ENCODE results near the gene IFFO2. TPM values are rescaled to one million over a fixed set of nuclear protein-coding genes. Genes with fewer than 3 reads are reported as not detected.
A peak's percentile ranks its signal among the peaks of the same experiment; 100 is the strongest.

The IFFO2 gene
- total and polyA plus RNA-seq, 4 donors, result 3.9 to 34.7 (median 13.5) TPM

DNA sequence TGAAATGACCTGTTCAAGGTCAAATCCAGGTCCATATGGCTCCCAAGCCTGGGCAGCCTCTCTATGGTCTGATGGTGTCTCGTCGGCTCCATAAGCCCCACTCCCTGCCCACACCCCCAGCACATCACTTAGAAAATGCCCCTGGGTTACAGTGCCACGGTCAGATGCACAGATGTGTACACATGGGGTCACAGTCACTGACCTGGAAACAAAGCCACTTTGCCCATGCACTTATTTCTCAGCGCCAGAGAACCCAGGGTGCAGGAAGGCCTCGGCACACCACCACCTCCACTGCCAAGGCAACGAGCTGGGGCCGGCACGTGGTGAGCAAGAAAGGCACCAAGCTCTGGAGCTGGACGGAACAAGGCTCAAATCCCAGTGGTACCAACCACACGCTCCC, 24.7 kb downstream of the IFFO2 start:
- DNase-seq (no peak), ATAC-seq (ENCODE audit: low FRiP score) (no peak)
- no peaks in the 10 kb centered on the region for H3K4me1 ChIP-seq (ENCODE audit: control insufficient read depth in 1 of 2, insufficient read depth in 2 of 2, low read length in 2 of 2)
- H3K27ac ChIP-seq (ENCODE audit: low read depth in 1 of 2, low read length in 2 of 2), result no peak overlapping the region
- no peaks in the 10 kb centered on the region for H3K9me3 ChIP-seq (ENCODE audit: control insufficient read depth, low read length)
- WGBS, 2 donors, result 70 to 85% methylated on average over 10 of the region's 10 CpGs
- H3K27me3 ChIP-seq (ENCODE audit: control insufficient read depth in 1 of 2, insufficient read depth in 2 of 2, low read length in 1 of 2), result no peaks in the 10 kb centered on the region
- H3K4me3 ChIP-seq (ENCODE audit: low read length in 2 of 2), result no peak overlapping the region
- H3K36me3 ChIP-seq (ENCODE audit: control insufficient read depth in 1 of 2, insufficient read depth in 2 of 2, low read length in 1 of 2), result no peaks in the 10 kb centered on the region
- intact Hi-C loops (cut with DNase I), result no loop called here

DNA sequence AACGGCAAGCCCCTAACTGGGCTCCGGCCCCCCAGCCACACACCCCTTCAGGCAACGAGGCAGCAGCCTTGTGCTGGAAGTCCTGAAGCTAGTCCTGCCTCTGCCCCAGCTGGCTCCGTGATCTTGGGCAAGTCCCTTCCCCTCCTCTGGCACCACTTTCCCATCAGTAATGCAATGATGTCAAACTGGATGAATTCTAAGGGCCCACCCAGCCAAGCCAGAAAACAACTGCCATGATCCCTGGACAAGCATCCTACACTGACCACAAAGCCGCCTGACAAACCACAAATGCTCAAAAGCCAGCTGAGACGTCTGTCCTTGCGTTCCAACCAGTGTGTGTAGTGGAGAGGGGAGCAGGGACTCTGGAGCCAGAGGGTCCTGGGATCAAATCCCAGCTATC, 26.8 kb downstream of the IFFO2 start:
- ATAC-seq (ENCODE audit: low FRiP score) (no peak), DNase-seq (no peak)
- no peak overlapping the region for H3K4me3 ChIP-seq (ENCODE audit: low read length in 2 of 2)
- H3K4me1 ChIP-seq (ENCODE audit: control insufficient read depth in 1 of 2, insufficient read depth in 2 of 2, low read length in 2 of 2), result no peaks in the 10 kb centered on the region
- WGBS, 2 donors, result 68 to 75% methylated on average over 7 of the region's 7 CpGs
- H3K27me3 ChIP-seq (ENCODE audit: control insufficient read depth in 1 of 2, insufficient read depth in 2 of 2, low read length in 1 of 2), result no peaks in the 10 kb centered on the region
- peak overlapping the region in 1 of 2 donors; percentile 10 for H3K27ac ChIP-seq (ENCODE audit: low read depth in 1 of 2, low read length in 2 of 2)
- H3K9me3 ChIP-seq (ENCODE audit: control insufficient read depth, low read length), result no peaks in the 10 kb centered on the region
- no peaks in the 10 kb centered on the region for H3K36me3 ChIP-seq (ENCODE audit: control insufficient read depth in 1 of 2, insufficient read depth in 2 of 2, low read length in 1 of 2)
- intact Hi-C loops (cut with DNase I), result no loop called here

DNA sequence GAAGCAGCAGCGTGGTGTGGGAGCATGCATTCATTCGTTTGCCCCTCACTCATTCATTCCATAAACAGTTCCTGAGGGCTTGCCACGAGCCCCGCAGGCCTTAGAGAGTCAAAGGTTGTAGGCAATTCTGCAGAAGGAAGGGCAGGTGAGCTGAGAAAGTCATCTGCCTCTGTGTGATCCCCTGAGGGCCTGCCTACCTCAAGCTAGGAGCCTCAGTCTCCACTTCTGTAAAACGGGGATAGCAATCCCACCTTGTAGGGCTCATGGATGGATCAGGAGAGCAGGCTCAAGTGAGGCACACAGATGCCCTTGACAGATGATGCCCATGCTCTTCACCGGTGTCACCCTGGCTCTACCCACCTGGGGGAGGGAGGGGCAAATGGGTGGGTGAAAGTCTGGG, 27.5 kb downstream of the IFFO2 start:
- ATAC-seq (ENCODE audit: low FRiP score), result no peak
- intact Hi-C loops (cut with DNase I), result no loop called here
- no peak for DNase-seq
- Histone ChIP-seq H3K4me3 (ENCODE audit: low read length in 2 of 2) (no peak overlapping the region), H3K27me3 (ENCODE audit: control insufficient read depth in 1 of 2, insufficient read depth in 2 of 2, low read length in 1 of 2) (no peaks in the 10 kb centered on the region), H3K4me1 (ENCODE audit: control insufficient read depth in 1 of 2, insufficient read depth in 2 of 2, low read length in 2 of 2) (no peaks in the 10 kb centered on the region), H3K36me3 (ENCODE audit: control insufficient read depth in 1 of 2, insufficient read depth in 2 of 2, low read length in 1 of 2) (no peaks in the 10 kb centered on the region), H3K27ac (ENCODE audit: low read depth in 1 of 2, low read length in 2 of 2) (no peak overlapping the region), H3K9me3 (ENCODE audit: control insufficient read depth, low read length) (no peaks in the 10 kb centered on the region)
- 88 to 89% methylated on average over 6 of the region's 6 CpGs for WGBS, 2 donors

DNA sequence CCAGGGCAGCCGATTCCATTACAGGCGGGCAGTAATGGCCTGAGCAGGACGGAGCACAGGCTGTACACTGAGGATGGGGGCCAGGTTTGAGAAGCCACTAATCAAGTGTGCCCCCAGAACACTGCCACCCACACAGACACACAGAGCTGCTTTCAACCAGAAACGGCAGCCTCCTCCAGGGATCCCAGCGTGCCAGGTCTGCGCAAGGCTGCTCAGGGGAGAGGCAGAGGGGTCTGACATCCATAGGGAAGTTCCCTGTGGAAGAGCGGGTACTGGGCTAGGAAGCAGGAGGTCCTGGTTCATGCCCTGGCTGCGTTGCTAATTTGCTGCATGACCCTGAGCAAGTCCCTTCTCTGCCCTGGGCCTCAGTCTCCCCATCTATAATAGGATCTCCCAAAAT, 28.1 kb downstream of the IFFO2 start:
- H3K4me3 ChIP-seq (ENCODE audit: low read length in 2 of 2), result no peak overlapping the region
- DNase-seq (no peak), ATAC-seq (ENCODE audit: low FRiP score) (no peak)
- H3K27ac ChIP-seq (ENCODE audit: low read depth in 1 of 2, low read length in 2 of 2), result peak overlapping the region; percentile 13 to 29
- WGBS, 2 donors, result 66 to 67% methylated on average over 8 of the region's 8 CpGs
- no peaks in the 10 kb centered on the region for H3K27me3 ChIP-seq (ENCODE audit: control insufficient read depth in 1 of 2, insufficient read depth in 2 of 2, low read length in 1 of 2)
- intact Hi-C loops (cut with DNase I), result no loop called here
- no peaks in the 10 kb centered on the region for H3K36me3 ChIP-seq (ENCODE audit: control insufficient read depth in 1 of 2, insufficient read depth in 2 of 2, low read length in 1 of 2)
- H3K4me1 ChIP-seq (ENCODE audit: control insufficient read depth in 1 of 2, insufficient read depth in 2 of 2, low read length in 2 of 2), result no peaks in the 10 kb centered on the region
- no peaks in the 10 kb centered on the region for H3K9me3 ChIP-seq (ENCODE audit: control insufficient read depth, low read length)

DNA sequence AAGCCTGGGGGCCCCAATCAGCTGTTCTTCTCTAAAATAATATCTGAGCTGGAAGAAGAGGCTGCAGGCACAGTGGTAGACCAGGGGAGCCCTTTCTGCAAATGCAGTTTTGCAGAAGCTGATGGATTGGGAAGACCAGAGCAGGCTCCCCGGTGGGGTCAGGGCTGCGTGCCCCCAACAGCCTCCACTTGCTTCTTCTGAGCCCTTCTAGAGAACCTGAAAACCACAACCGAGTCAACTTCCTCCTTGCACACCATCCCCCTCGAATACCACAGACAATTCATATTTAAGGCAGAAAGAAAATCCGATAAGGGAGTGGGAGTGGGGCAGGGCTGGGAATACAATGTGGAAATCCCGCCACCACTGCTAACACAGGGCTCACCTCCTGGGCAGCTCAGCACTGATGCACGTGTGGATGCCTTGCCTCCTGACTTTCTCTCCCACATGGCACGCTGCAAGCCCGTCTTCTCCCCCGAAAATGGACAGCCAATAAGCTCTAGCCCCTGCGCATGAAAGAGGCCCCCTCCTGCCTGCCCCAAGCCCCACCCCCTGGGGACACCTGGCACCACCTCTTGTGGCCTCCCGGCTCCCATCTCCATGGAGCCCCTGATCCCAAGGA, 28.7 kb downstream of the IFFO2 start:
- Histone ChIP-seq H3K4me3 (ENCODE audit: low read length in 2 of 2) (no peak overlapping the region), H3K27me3 (ENCODE audit: control insufficient read depth in 1 of 2, insufficient read depth in 2 of 2, low read length in 1 of 2) (no peaks in the 10 kb centered on the region), H3K27ac (ENCODE audit: low read depth in 1 of 2, low read length in 2 of 2) (peak overlapping the region; percentile 29 to 87), H3K9me3 (ENCODE audit: control insufficient read depth, low read length) (no peaks in the 10 kb centered on the region), H3K36me3 (ENCODE audit: control insufficient read depth in 1 of 2, insufficient read depth in 2 of 2, low read length in 1 of 2) (no peaks in the 10 kb centered on the region), H3K4me1 (ENCODE audit: control insufficient read depth in 1 of 2, insufficient read depth in 2 of 2, low read length in 2 of 2) (no peaks in the 10 kb centered on the region)
- DNase-seq, result no peak
- intact Hi-C loops (cut with DNase I), result loop anchor here in 1 of 2 donors (2.0 kb wide), 1 partner anchor 21 kb away; no protein-coding TSS in a partner anchor
- 56 to 59% methylated on average over 12 of the region's 12 CpGs for WGBS, 2 donors
- no peak for ATAC-seq (ENCODE audit: low FRiP score)

DNA sequence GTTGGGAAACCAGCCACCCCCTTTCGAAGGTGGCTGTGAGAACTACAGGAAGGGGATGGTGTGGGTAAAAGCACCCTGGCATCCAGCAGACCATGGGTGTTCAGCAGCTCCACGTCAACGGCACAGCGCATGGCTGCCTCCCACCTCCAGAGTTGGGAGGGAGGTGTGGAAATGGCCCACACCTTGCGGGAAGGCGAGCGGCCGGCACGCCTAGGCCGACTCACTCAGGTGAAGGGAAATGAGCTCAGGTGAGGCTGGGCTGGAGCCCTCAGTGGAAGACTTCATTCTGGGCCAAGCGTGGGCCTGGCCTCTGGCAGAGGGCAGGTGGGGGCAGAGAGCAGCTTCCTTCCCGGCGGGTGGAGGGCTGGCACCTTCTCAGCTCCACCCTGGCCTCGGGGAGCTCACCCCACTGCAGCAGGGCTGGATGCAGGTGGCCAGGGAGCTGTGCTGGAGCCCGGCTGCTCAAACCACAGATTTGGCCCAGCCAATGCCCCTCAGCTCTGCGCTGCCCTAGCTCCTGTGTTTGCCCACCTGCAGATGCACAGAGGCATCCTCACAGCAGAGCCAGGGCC, 29.3 kb downstream of the IFFO2 start:
- intact Hi-C loops (cut with DNase I), result loop anchor here in 1 of 2 donors (2.0 kb wide), 1 partner anchor 22 kb away; no protein-coding TSS in a partner anchor
- Histone ChIP-seq H3K4me3 (ENCODE audit: low read length in 2 of 2) (no peak overlapping the region), H3K36me3 (ENCODE audit: control insufficient read depth in 1 of 2, insufficient read depth in 2 of 2, low read length in 1 of 2) (no peaks in the 10 kb centered on the region), H3K4me1 (ENCODE audit: control insufficient read depth in 1 of 2, insufficient read depth in 2 of 2, low read length in 2 of 2) (no peaks in the 10 kb centered on the region), H3K27me3 (ENCODE audit: control insufficient read depth in 1 of 2, insufficient read depth in 2 of 2, low read length in 1 of 2) (no peaks in the 10 kb centered on the region), H3K9me3 (ENCODE audit: control insufficient read depth, low read length) (no peaks in the 10 kb centered on the region), H3K27ac (ENCODE audit: low read depth in 1 of 2, low read length in 2 of 2) (peak overlapping the region; percentile 6 to 87)
- ATAC-seq (ENCODE audit: low FRiP score), result no peak
- 60 to 70% methylated on average over 16 of the region's 16 CpGs for WGBS, 2 donors
- no peak for DNase-seq

DNA sequence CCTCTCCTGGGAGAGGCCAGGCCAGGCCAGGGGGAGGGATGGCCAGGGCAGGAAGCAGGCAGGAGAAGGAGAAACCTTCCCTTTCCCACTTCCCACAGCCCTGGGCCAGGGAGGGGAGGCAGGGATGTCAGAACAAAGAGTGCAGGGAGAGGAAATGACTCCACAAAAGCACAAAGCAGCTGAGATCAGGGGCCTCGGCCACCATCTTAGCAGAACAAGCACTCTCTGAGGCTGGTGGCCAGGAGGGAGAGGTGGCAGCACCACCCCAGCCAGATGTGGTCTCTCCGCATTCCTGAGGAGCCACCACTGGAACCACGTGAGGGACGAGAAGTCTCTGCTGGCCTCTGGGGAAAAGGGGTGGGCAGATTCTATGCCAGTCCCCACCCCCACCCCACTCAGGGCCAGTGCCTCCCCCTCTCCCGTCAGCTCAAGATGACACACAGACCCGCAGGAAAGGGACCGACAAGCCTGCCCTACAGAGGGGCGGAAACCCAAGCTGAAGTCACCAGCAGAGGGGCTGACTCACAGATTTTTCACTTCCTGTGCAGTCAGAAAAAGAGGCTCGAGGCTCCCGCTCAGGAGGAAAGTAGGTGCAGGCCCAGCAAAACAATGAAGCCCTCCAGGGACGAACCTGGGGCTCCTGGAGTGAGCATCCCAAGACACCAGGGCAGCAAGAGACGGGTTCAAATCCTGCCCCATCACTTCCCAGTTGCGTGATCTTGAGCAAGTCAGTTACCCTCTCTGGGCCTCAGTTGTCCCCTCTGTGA, 30.0 kb downstream of the IFFO2 start:
- Histone ChIP-seq H3K9me3 (ENCODE audit: control insufficient read depth, low read length) (no peaks in the 10 kb centered on the region), H3K27ac (ENCODE audit: low read depth in 1 of 2, low read length in 2 of 2) (peak overlapping the region; percentile 78 to 92), H3K4me3 (ENCODE audit: low read length in 2 of 2) (no peak overlapping the region), H3K4me1 (ENCODE audit: control insufficient read depth in 1 of 2, insufficient read depth in 2 of 2, low read length in 2 of 2) (no peaks in the 10 kb centered on the region), H3K36me3 (ENCODE audit: control insufficient read depth in 1 of 2, insufficient read depth in 2 of 2, low read length in 1 of 2) (no peaks in the 10 kb centered on the region), H3K27me3 (ENCODE audit: control insufficient read depth in 1 of 2, insufficient read depth in 2 of 2, low read length in 1 of 2) (no peaks in the 10 kb centered on the region)
- intact Hi-C loops (cut with DNase I), result loop anchor here (1.0 to 2.0 kb wide), 2 partner anchors 22 to 24 kb away; no protein-coding TSS in a partner anchor
- WGBS, 2 donors, result 11 to 12% methylated on average over 13 of the region's 13 CpGs
- DNase-seq, result peak; percentile 90 to 92
- ATAC-seq (ENCODE audit: low FRiP score), result peak; percentile 67

DNA sequence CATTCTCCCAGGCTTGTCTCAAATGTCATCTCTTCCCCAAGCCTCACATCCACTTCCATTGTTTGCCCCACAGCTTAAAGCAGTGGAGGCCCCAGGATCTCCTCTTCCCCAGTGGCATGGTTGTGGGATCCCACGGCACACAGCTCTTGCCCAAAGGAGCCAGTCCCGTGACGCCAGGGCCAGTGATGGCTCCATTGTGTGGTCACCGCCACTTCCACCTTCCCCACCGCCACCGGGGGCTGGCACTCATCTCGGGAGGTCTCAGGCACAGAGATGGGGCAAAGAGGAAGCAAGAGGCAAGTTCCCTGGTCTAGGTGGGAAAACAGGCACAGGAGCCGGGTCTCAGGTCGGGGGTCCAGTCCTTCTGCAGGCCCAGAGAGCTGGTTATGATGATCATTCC, 31.2 kb downstream of the IFFO2 start:
- Histone ChIP-seq H3K27me3 (ENCODE audit: control insufficient read depth in 1 of 2, insufficient read depth in 2 of 2, low read length in 1 of 2) (no peaks in the 10 kb centered on the region), H3K9me3 (ENCODE audit: control insufficient read depth, low read length) (no peaks in the 10 kb centered on the region), H3K4me3 (ENCODE audit: low read length in 2 of 2) (no peak overlapping the region), H3K27ac (ENCODE audit: low read depth in 1 of 2, low read length in 2 of 2) (peak overlapping the region in 1 of 2 donors; percentile 0), H3K36me3 (ENCODE audit: control insufficient read depth in 1 of 2, insufficient read depth in 2 of 2, low read length in 1 of 2) (no peaks in the 10 kb centered on the region), H3K4me1 (ENCODE audit: control insufficient read depth in 1 of 2, insufficient read depth in 2 of 2, low read length in 2 of 2) (no peaks in the 10 kb centered on the region)
- 96 to 98% methylated on average over 9 of the region's 9 CpGs for WGBS, 2 donors
- ATAC-seq (ENCODE audit: low FRiP score) (no peak), DNase-seq (no peak)
- intact Hi-C loops (cut with DNase I), result no loop called here
